Esophagus muscularis mucosa (tissue), 4 donors: ENCODE results near the gene HDLBP.

Experiments
- CTCF ChIP-seq, 3 experiments: fragments of 200-600 bp in 2 of 3; fragments of 450-650 bp in 1 of 3; sonication (generic) in 2 of 3; IDR thresholded peaks; one replicate each; pipeline ENCODE4 v1.5.1; 2017 to 2019; ENCODE audit warnings: antibody characterized with exemption in 3 of 3, mild to moderate bottlenecking in 2 of 3, moderate library complexity in 1 of 3
- EP300 ChIP-seq: sonication (generic); formaldehyde crosslinking; IDR thresholded peaks from one replicate; pipeline ENCODE4 v1.6.1; 2017; ENCODE audit warnings: antibody characterized with exemption
- POLR2A ChIP-seq: fragments of 450-650 bp; IDR thresholded peaks from one replicate; pipeline ENCODE4 v1.6.1; 2017; ENCODE audit warnings: antibody characterized with exemption, moderate library complexity, mild to moderate bottlenecking, low read depth

DNA sequence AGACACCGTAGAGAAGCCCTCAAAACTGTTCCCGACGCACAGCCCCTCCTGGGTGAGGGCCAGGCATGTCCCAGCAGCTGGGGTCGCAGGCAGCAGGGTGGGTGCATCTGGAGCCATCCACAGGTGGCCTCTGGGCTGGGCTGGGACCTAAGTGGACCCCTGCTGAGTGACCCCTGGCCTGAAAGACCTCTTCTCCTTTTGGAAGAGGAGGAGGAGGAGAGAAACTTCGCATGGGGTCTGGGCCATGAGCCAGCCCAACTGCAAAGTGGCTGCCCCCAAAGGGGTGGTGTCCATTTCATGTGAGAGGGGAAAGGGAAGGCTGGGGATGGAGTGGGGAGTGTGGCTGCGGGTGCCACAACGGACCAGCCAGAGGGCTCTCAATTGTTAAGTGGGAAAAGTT is 101.9 kb downstream of the HDLBP start:
- TF ChIP-seq POLR2A, result no peak
- TF ChIP-seq CTCF (IDR thresholded peaks at IDR 0.05), result no peak
- no peak for TF ChIP-seq EP300
